ENCODE results near the gene ECHDC3.

The ECHDC3 gene

DNA sequence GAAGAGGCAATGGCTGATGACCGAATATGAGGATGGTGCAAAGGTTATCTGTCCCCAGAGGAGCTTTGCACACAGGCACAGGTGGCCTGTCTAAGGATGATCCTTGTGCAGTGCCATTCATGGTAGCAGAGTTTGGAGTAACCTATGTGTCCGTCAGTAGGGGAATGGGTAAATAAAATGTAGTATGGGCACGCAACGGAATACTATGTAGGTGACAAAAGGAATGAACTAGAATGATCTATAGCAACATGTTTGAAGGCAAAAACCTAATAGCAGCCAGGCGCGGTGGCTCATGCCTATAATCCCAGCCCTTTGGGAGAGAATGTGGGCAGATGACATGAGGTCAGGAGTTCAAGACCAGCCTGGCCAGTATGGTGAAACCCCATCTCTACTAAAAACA is 41.6 kb upstream of the ECHDC3 start:
- no peaks in the 10 kb centered on the region for H3K9me2 ChIP-seq (replicated peaks; ENCODE audit: control insufficient read depth, low read length)
- H3K9me3 ChIP-seq (ENCODE audit: control insufficient read depth, insufficient read depth, low read length), result no peaks in the 10 kb centered on the region
- H3K4me3 ChIP-seq (ENCODE audit: low read length), result no peak overlapping the region
- no peaks in the 10 kb centered on the region for H3K79me2 ChIP-seq (ENCODE audit: control insufficient read depth, low read length)
- H3K27ac ChIP-seq (ENCODE audit: low read depth, low read length), result no peak overlapping the region
- peaks cover 4% of the 10 kb centered on the region for H3F3A ChIP-seq (ENCODE audit: control insufficient read depth, insufficient read depth)
- H4K20me1 ChIP-seq (ENCODE audit: control insufficient read depth, insufficient read depth, low read depth, low read length), result no peaks in the 10 kb centered on the region
- H3K27me3 ChIP-seq (ENCODE audit: control insufficient read depth, low read length), result no peaks in the 10 kb centered on the region
- TF ChIP-seq, protein P1, sequence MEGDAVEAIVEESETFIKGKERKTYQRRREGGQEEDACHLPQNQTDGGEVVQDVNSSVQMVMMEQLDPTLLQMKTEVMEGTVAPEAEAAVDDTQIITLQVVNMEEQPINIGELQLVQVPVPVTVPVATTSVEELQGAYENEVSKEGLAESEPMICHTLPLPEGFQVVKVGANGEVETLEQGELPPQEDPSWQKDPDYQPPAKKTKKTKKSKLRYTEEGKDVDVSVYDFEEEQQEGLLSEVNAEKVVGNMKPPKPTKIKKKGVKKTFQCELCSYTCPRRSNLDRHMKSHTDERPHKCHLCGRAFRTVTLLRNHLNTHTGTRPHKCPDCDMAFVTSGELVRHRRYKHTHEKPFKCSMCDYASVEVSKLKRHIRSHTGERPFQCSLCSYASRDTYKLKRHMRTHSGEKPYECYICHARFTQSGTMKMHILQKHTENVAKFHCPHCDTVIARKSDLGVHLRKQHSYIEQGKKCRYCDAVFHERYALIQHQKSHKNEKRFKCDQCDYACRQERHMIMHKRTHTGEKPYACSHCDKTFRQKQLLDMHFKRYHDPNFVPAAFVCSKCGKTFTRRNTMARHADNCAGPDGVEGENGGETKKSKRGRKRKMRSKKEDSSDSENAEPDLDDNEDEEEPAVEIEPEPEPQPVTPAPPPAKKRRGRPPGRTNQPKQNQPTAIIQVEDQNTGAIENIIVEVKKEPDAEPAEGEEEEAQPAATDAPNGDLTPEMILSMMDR (IDR thresholded peaks at IDR 0.05; ENCODE audit: low read depth, low read length, poor library complexity, severe bottlenecking), result no peak
- TF ChIP-seq EZH2phosphoT487 (IDR thresholded peaks at IDR 0.05; ENCODE audit: borderline replicate concordance, low read length), result no peak
- peaks cover 34% of the 10 kb centered on the region for H3K4me1 ChIP-seq (ENCODE audit: control insufficient read depth, low read length)
- no peak overlapping the region for H3K4me2 ChIP-seq (ENCODE audit: low read length)
- H3K36me3 ChIP-seq (ENCODE audit: control insufficient read depth, low read length), result no peaks in the 10 kb centered on the region

DNA sequence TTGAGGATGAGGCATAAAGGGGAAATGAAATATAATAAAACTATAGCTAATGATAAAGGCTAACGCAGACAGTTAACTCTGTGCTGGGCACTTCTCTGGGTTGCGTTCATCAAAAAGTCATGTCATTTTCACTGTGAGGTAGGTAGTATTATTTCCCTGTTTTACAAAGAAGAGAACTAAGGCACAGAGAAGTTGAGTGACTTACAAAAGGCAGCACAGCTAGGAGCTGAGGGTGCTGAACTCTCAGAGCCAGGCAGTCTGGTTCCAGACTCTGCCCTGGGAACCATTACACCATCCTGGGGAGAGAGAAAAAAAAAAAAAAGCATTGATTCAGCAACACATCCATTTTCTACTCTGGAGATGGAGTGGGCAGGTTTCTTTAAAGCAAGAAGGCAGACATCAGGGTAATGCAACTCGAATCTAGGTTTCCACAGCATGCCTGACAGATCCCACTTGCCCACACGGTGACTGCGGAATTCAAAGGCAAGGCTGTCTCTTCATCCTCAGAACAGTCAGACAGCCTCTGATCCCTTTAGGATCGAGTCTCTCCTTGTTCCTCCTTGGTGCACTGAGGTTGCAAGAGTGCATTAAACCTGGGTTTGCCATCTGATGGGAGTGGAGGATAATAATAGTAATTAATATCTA is 40.6 kb upstream of the ECHDC3 start:
- TF ChIP-seq, protein P1 (IDR thresholded peaks at IDR 0.05; ENCODE audit: low read depth, low read length, poor library complexity, severe bottlenecking), result no peak
- TF ChIP-seq EZH2phosphoT487 (IDR thresholded peaks at IDR 0.05; ENCODE audit: borderline replicate concordance, low read length), result no peak
- H3K4me2 ChIP-seq (ENCODE audit: low read length), result no peak overlapping the region
- no peaks in the 10 kb centered on the region for H3K9me3 ChIP-seq (ENCODE audit: control insufficient read depth, insufficient read depth, low read length)
- no peak overlapping the region for H3K4me3 ChIP-seq (ENCODE audit: low read length)
- no peak overlapping the region for H3K27ac ChIP-seq (ENCODE audit: low read depth, low read length)
- H4K20me1 ChIP-seq (ENCODE audit: control insufficient read depth, insufficient read depth, low read depth, low read length), result no peaks in the 10 kb centered on the region
- H3K79me2 ChIP-seq (ENCODE audit: control insufficient read depth, low read length), result no peaks in the 10 kb centered on the region
- H3F3A ChIP-seq (ENCODE audit: control insufficient read depth, insufficient read depth), result peaks cover 4% of the 10 kb centered on the region; the same call in 1 of the 2 replicates
- no peaks in the 10 kb centered on the region for H3K36me3 ChIP-seq (ENCODE audit: control insufficient read depth, low read length)
- peaks cover 27% of the 10 kb centered on the region for H3K4me1 ChIP-seq (ENCODE audit: control insufficient read depth, low read length)
- no peaks in the 10 kb centered on the region for H3K9me2 ChIP-seq (replicated peaks; ENCODE audit: control insufficient read depth, low read length)
- H3K27me3 ChIP-seq (ENCODE audit: control insufficient read depth, low read length), result no peaks in the 10 kb centered on the region

DNA sequence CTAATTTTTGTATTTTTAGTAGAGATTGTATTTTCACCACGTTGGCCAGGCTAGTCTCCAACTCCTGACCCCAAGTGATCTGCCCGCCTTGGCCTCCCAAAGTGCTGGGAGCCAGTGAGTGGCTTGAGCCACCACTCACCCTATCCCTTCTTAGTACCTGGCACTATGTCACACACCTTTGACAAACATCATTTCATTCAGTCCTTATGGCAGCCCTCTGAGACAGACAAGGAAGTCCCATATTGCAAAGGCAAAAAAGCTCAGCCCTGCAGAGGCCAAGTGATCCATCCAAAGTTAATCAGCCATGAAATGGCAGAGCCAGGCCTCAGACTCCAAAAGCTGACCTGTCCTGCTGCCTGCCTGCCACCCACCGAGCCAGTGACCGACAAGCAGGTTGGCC is 39.9 kb upstream of the ECHDC3 start:
- Histone ChIP-seq H4K20me1 (ENCODE audit: control insufficient read depth, insufficient read depth, low read depth, low read length) (no peaks in the 10 kb centered on the region), H3K27ac (ENCODE audit: low read depth, low read length) (no peak overlapping the region), H3K27me3 (ENCODE audit: control insufficient read depth, low read length) (no peaks in the 10 kb centered on the region), H3K4me1 (ENCODE audit: control insufficient read depth, low read length) (peaks cover 27% of the 10 kb centered on the region), H3K36me3 (ENCODE audit: control insufficient read depth, low read length) (no peaks in the 10 kb centered on the region), H3K79me2 (ENCODE audit: control insufficient read depth, low read length) (no peaks in the 10 kb centered on the region), H3K4me3 (ENCODE audit: low read length) (no peak overlapping the region), H3K9me3 (ENCODE audit: control insufficient read depth, insufficient read depth, low read length) (no peaks in the 10 kb centered on the region), H3K4me2 (ENCODE audit: low read length) (no peak overlapping the region), H3K9me2 (replicated peaks; ENCODE audit: control insufficient read depth, low read length) (no peaks in the 10 kb centered on the region), H3F3A (ENCODE audit: control insufficient read depth, insufficient read depth) (peaks cover 4% of the 10 kb centered on the region; the same call in 1 of the 2 replicates)
- TF ChIP-seq, protein P1 (IDR thresholded peaks at IDR 0.05; ENCODE audit: low read depth, low read length, poor library complexity, severe bottlenecking), result no peak
- TF ChIP-seq EZH2phosphoT487 (IDR thresholded peaks at IDR 0.05; ENCODE audit: borderline replicate concordance, low read length), result no peak
